ENCODE measurements around the gene CD151. TPM values are rescaled to one million over a fixed set of nuclear protein-coding genes. Genes with fewer than 3 reads are reported as not detected.
A peak's percentile ranks its signal among the peaks of the same experiment; 100 is the strongest.

CD151 gene
- total RNA-seq, 1 experiment from 2014 or later, result 115 TPM

GRCh38 chr11:849104-849824 lies 16.5 kb downstream of the CD151 start (continued):
- TF ChIP-seq ZNF281 (CRISPR knock-in tag; IDR thresholded peaks at IDR 0.05) (peak; percentile 41; the same call in 1 of the 2 replicates), RORB (CRISPR knock-in tag; IDR thresholded peaks at IDR 0.05) (no peak), ZMAT4 (CRISPR knock-in tag; IDR thresholded peaks at IDR 0.05) (no peak), ATF3 (CRISPR knock-in tag; conservative IDR thresholded peaks at IDR 0.05) (no peak), ZNF263 (CRISPR knock-in tag; IDR thresholded peaks at IDR 0.05; ENCODE audit: low read depth) (no peak), E2F5 (CRISPR knock-in tag; IDR thresholded peaks at IDR 0.05) (peak; percentile 34; the same call in 1 of the 2 replicates), ZNF423 (CRISPR knock-in tag; IDR thresholded peaks at IDR 0.05) (peak; percentile 58), ZNF532 (CRISPR knock-in tag; IDR thresholded peaks at IDR 0.05; ENCODE audit: borderline replicate concordance) (no peak), ZBTB43 (CRISPR knock-in tag; IDR thresholded peaks at IDR 0.05) (no peak), ATF1 (CRISPR knock-in tag; IDR thresholded peaks at IDR 0.05) (no peak), EMX1 (CRISPR knock-in tag; IDR thresholded peaks at IDR 0.05) (no peak), NR1H2 (CRISPR knock-in tag; IDR thresholded peaks at IDR 0.05) (no peak), NFATC4 (CRISPR knock-in tag; IDR thresholded peaks at IDR 0.05) (no peak)

GRCh38 chr11:849951-850774 lies 17.4 kb downstream of the CD151 start:
- Mint-ChIP-seq H3K27me3 (ENCODE audit: low read depth) (no peaks in the 10 kb centered on the region), H3K36me3 (no peaks in the 10 kb centered on the region), H3K4me3 (peak overlapping the region; percentile 72), H3K4me1 (peaks cover 14% of the 10 kb centered on the region), H3K9me3 (no peaks in the 10 kb centered on the region), H3K27ac (no peak overlapping the region)
- TF ChIP-seq E2F5 (CRISPR knock-in tag; IDR thresholded peaks at IDR 0.05), result peak; percentile 7; the same call in 1 of the 2 replicates
- TF ChIP-seq HMGXB4 (CRISPR knock-in tag; IDR thresholded peaks at IDR 0.05), result no peak
- TF ChIP-seq MYBL2 (CRISPR knock-in tag; IDR thresholded peaks at IDR 0.05), result peak; percentile 9; the same call in 1 of the 2 replicates
- no peak for DNase-seq (ENCODE audit: low spot score)
- ATAC-seq, result peak; percentile 3
- CTCF ChIA-PET, result interaction anchor here (0.6 to 2.8 kb wide), 9 partner anchors 9 to 201 kb away, joined by 3 to 24 read pairs (median 3); no protein-coding TSS in a partner anchor
- POLR2A ChIA-PET, result no interaction called here

All from WTC11 (cell line).